ENCODE data around the gene AQP4.

AQP4 gene

GRCh38 chr18:26819046-26819445 is 46.5 kb downstream of the AQP4 start:
- no peak overlapping the region for H2BK120ac ChIP-seq (ENCODE audit: low read depth, low read length)
- H3K4me1 ChIP-seq (ENCODE audit: control insufficient read depth, low read depth, low read length) = no peaks in the 10 kb centered on the region
- no peaks in the 10 kb centered on the region for H3K27me3 ChIP-seq (ENCODE audit: insufficient read depth, low read length, poor library complexity)
- no peak overlapping the region for H2AK5ac ChIP-seq (ENCODE audit: low read length)
- H3K4me3 ChIP-seq (ENCODE audit: low read length) = no peak overlapping the region
- H3K4ac ChIP-seq (ENCODE audit: low read depth, low read length) = no peak overlapping the region
- H4K8ac ChIP-seq (ENCODE audit: low read depth, low read length) = no peak overlapping the region
- H3K18ac ChIP-seq (ENCODE audit: low read length) = no peak overlapping the region
- H3K56ac ChIP-seq (ENCODE audit: low read length) = no peak overlapping the region
- H3K79me1 ChIP-seq (ENCODE audit: low read length) = no peaks in the 10 kb centered on the region
- H3K79me2 ChIP-seq (ENCODE audit: control insufficient read depth, insufficient read depth, low read length) = no peaks in the 10 kb centered on the region
- H3K9ac ChIP-seq (ENCODE audit: low read length) = no peak overlapping the region
- DNase-seq = no peak
- no peak overlapping the region for H3K23ac ChIP-seq (ENCODE audit: low read length)
- H3K27ac ChIP-seq (ENCODE audit: low read depth, low read length) = no peak overlapping the region
- H3K36me3 ChIP-seq (ENCODE audit: control insufficient read depth, insufficient read depth, low read length) = no peaks in the 10 kb centered on the region
- H3K4me2 ChIP-seq (ENCODE audit: low read length) = no peak overlapping the region
- H4K5ac ChIP-seq (ENCODE audit: low read length) = no peak overlapping the region
- H2BK5ac ChIP-seq (ENCODE audit: low read length) = no peak overlapping the region
- no peak overlapping the region for H2BK15ac ChIP-seq (replicated peaks; ENCODE audit: low read depth)
- WGBS (ENCODE audit: extremely low coverage, insufficient coverage, low lambda C conversion rate) = no CpG with 5 or more reads among the region's 1 CpG

- H3K56ac ChIP-seq (ENCODE audit: low read length) = no peak overlapping the region
- no peaks in the 10 kb centered on the region for H3K27me3 ChIP-seq (ENCODE audit: insufficient read depth, low read length, poor library complexity)
- H3K79me1 ChIP-seq (ENCODE audit: low read length) = no peaks in the 10 kb centered on the region
- H3K36me3 ChIP-seq (ENCODE audit: control insufficient read depth, insufficient read depth, low read length) = no peaks in the 10 kb centered on the region
- H2BK120ac ChIP-seq (ENCODE audit: low read depth, low read length) = no peak overlapping the region
- H3K9ac ChIP-seq (ENCODE audit: low read length) = no peak overlapping the region
- H3K4ac ChIP-seq (ENCODE audit: low read depth, low read length) = no peak overlapping the region
- no peak overlapping the region for H2AK5ac ChIP-seq (ENCODE audit: low read length)
- H4K5ac ChIP-seq (ENCODE audit: low read length) = no peak overlapping the region
- H2BK5ac ChIP-seq (ENCODE audit: low read length) = no peak overlapping the region
- H3K4me1 ChIP-seq (ENCODE audit: control insufficient read depth, low read depth, low read length) = no peaks in the 10 kb centered on the region
- no peak overlapping the region for H4K8ac ChIP-seq (ENCODE audit: low read depth, low read length)
- H3K23ac ChIP-seq (ENCODE audit: low read length) = no peak overlapping the region
- H3K4me3 ChIP-seq (ENCODE audit: low read length) = no peak overlapping the region
- H3K27ac ChIP-seq (ENCODE audit: low read depth, low read length) = no peak overlapping the region
- no peak overlapping the region for H3K18ac ChIP-seq (ENCODE audit: low read length)
- no CpG with 5 or more reads among the region's 1 CpG for WGBS (ENCODE audit: extremely low coverage, insufficient coverage, low lambda C conversion rate)
- H3K79me2 ChIP-seq (ENCODE audit: control insufficient read depth, insufficient read depth, low read length) = no peaks in the 10 kb centered on the region
- no peak for DNase-seq
- no peak overlapping the region for H2BK15ac ChIP-seq (replicated peaks; ENCODE audit: low read depth)
- H3K4me2 ChIP-seq (ENCODE audit: low read length) = no peak overlapping the region
Measured at GRCh38 chr18:26818461-26818860, 47.0 kb downstream of the AQP4 start.

- no peaks in the 10 kb centered on the region for H3K36me3 ChIP-seq (ENCODE audit: control insufficient read depth, insufficient read depth, low read length)
- H3K4me1 ChIP-seq (ENCODE audit: control insufficient read depth, low read depth, low read length) = no peaks in the 10 kb centered on the region
- H3K4me3 ChIP-seq (ENCODE audit: low read length) = no peak overlapping the region
- H3K79me1 ChIP-seq (ENCODE audit: low read length) = no peaks in the 10 kb centered on the region
- H2BK120ac ChIP-seq (ENCODE audit: low read depth, low read length) = no peak overlapping the region
- H3K9ac ChIP-seq (ENCODE audit: low read length) = no peak overlapping the region
- DNase-seq = peak; percentile 76
- H4K8ac ChIP-seq (ENCODE audit: low read depth, low read length) = no peak overlapping the region
- H3K18ac ChIP-seq (ENCODE audit: low read length) = no peak overlapping the region
- no peak overlapping the region for H2BK15ac ChIP-seq (replicated peaks; ENCODE audit: low read depth)
- no peak overlapping the region for H3K27ac ChIP-seq (ENCODE audit: low read depth, low read length)
- no peaks in the 10 kb centered on the region for H3K79me2 ChIP-seq (ENCODE audit: control insufficient read depth, insufficient read depth, low read length)
- no CpG with 5 or more reads among the region's 1 CpG for WGBS (ENCODE audit: extremely low coverage, insufficient coverage, low lambda C conversion rate)
- H3K27me3 ChIP-seq (ENCODE audit: insufficient read depth, low read length, poor library complexity) = no peaks in the 10 kb centered on the region
- H2AK5ac ChIP-seq (ENCODE audit: low read length) = no peak overlapping the region
- no peak overlapping the region for H3K4ac ChIP-seq (ENCODE audit: low read depth, low read length)
- no peak overlapping the region for H3K4me2 ChIP-seq (ENCODE audit: low read length)
- no peak overlapping the region for H2BK5ac ChIP-seq (ENCODE audit: low read length)
- no peak overlapping the region for H4K5ac ChIP-seq (ENCODE audit: low read length)
- no peak overlapping the region for H3K23ac ChIP-seq (ENCODE audit: low read length)
- no peak overlapping the region for H3K56ac ChIP-seq (ENCODE audit: low read length)
Measured at GRCh38 chr18:26813043-26813442, 52.5 kb downstream of the AQP4 start.

- Histone ChIP-seq H4K8ac (ENCODE audit: low read depth, low read length) (no peak overlapping the region), H3K4me1 (ENCODE audit: control insufficient read depth, low read depth, low read length) (no peaks in the 10 kb centered on the region), H3K27me3 (ENCODE audit: insufficient read depth, low read length, poor library complexity) (no peaks in the 10 kb centered on the region), H2BK120ac (ENCODE audit: low read depth, low read length) (no peak overlapping the region), H3K79me2 (ENCODE audit: control insufficient read depth, insufficient read depth, low read length) (no peaks in the 10 kb centered on the region), H3K18ac (ENCODE audit: low read length) (no peak overlapping the region), H3K4ac (ENCODE audit: low read depth, low read length) (no peak overlapping the region), H2AK5ac (ENCODE audit: low read length) (no peak overlapping the region), H2BK15ac (replicated peaks; ENCODE audit: low read depth) (peak overlapping the region; percentile 74), H3K79me1 (ENCODE audit: low read length) (no peaks in the 10 kb centered on the region), H3K23ac (ENCODE audit: low read length) (no peak overlapping the region), H3K27ac (ENCODE audit: low read depth, low read length) (no peak overlapping the region), H4K5ac (ENCODE audit: low read length) (no peak overlapping the region), H3K4me3 (ENCODE audit: low read length) (no peak overlapping the region), H3K4me2 (ENCODE audit: low read length) (no peak overlapping the region), H2BK5ac (ENCODE audit: low read length) (no peak overlapping the region), H3K36me3 (ENCODE audit: control insufficient read depth, insufficient read depth, low read length) (no peaks in the 10 kb centered on the region), H3K56ac (ENCODE audit: low read length) (no peak overlapping the region), H3K9ac (ENCODE audit: low read length) (no peak overlapping the region)
- no peak for DNase-seq
- no CpG with 5 or more reads among the region's 3 CpGs for WGBS (ENCODE audit: extremely low coverage, insufficient coverage, low lambda C conversion rate)
Measured at GRCh38 chr18:26812462-26812861, 53.0 kb downstream of the AQP4 start.

- Histone ChIP-seq H3K9ac (ENCODE audit: low read length) (no peak overlapping the region), H3K4me1 (ENCODE audit: control insufficient read depth, low read depth, low read length) (no peaks in the 10 kb centered on the region), H3K4me2 (ENCODE audit: low read length) (no peak overlapping the region), H2BK15ac (replicated peaks; ENCODE audit: low read depth) (no peak overlapping the region), H2AK5ac (ENCODE audit: low read length) (no peak overlapping the region), H3K18ac (ENCODE audit: low read length) (no peak overlapping the region), H3K36me3 (ENCODE audit: control insufficient read depth, insufficient read depth, low read length) (no peaks in the 10 kb centered on the region), H3K79me2 (ENCODE audit: control insufficient read depth, insufficient read depth, low read length) (no peaks in the 10 kb centered on the region), H3K4me3 (ENCODE audit: low read length) (no peak overlapping the region), H2BK120ac (ENCODE audit: low read depth, low read length) (no peak overlapping the region), H3K27me3 (ENCODE audit: insufficient read depth, low read length, poor library complexity) (no peaks in the 10 kb centered on the region), H3K4ac (ENCODE audit: low read depth, low read length) (no peak overlapping the region), H3K23ac (ENCODE audit: low read length) (no peak overlapping the region), H3K27ac (ENCODE audit: low read depth, low read length) (no peak overlapping the region), H2BK5ac (ENCODE audit: low read length) (no peak overlapping the region), H4K8ac (ENCODE audit: low read depth, low read length) (no peak overlapping the region), H3K56ac (ENCODE audit: low read length) (no peak overlapping the region), H4K5ac (ENCODE audit: low read length) (no peak overlapping the region), H3K79me1 (ENCODE audit: low read length) (no peaks in the 10 kb centered on the region)
- WGBS (ENCODE audit: extremely low coverage, insufficient coverage, low lambda C conversion rate) = no CpG with 5 or more reads among the region's 5 CpGs
- DNase-seq = no peak
Measured at GRCh38 chr18:26809346-26809745, 56.2 kb downstream of the AQP4 start.

- Histone ChIP-seq H2BK15ac (replicated peaks; ENCODE audit: low read depth) (no peak overlapping the region), H3K4me3 (ENCODE audit: low read length) (no peak overlapping the region), H3K18ac (ENCODE audit: low read length) (no peak overlapping the region), H3K36me3 (ENCODE audit: control insufficient read depth, insufficient read depth, low read length) (no peaks in the 10 kb centered on the region), H3K4me1 (ENCODE audit: control insufficient read depth, low read depth, low read length) (no peaks in the 10 kb centered on the region), H3K4ac (ENCODE audit: low read depth, low read length) (no peak overlapping the region), H2BK120ac (ENCODE audit: low read depth, low read length) (no peak overlapping the region), H3K79me1 (ENCODE audit: low read length) (no peaks in the 10 kb centered on the region), H2AK5ac (ENCODE audit: low read length) (no peak overlapping the region), H3K79me2 (ENCODE audit: control insufficient read depth, insufficient read depth, low read length) (no peaks in the 10 kb centered on the region), H3K27ac (ENCODE audit: low read depth, low read length) (no peak overlapping the region), H2BK5ac (ENCODE audit: low read length) (no peak overlapping the region), H3K23ac (ENCODE audit: low read length) (no peak overlapping the region), H3K4me2 (ENCODE audit: low read length) (no peak overlapping the region), H4K5ac (ENCODE audit: low read length) (no peak overlapping the region), H3K9ac (ENCODE audit: low read length) (no peak overlapping the region), H3K56ac (ENCODE audit: low read length) (no peak overlapping the region), H4K8ac (ENCODE audit: low read depth, low read length) (no peak overlapping the region), H3K27me3 (ENCODE audit: insufficient read depth, low read length, poor library complexity) (no peaks in the 10 kb centered on the region)
- DNase-seq = peak; percentile 88
- no CpG with 5 or more reads among the region's 1 CpG for WGBS (ENCODE audit: extremely low coverage, insufficient coverage, low lambda C conversion rate)
Measured at GRCh38 chr18:26806224-26806623, 59.3 kb downstream of the AQP4 start.

Measured in mesendoderm (in vitro differentiated cells).